ENCODE data around the gene CAPZB.

- TF ChIP-seq CTCF (IDR thresholded peaks at IDR 0.05) (no peak), TAF1 (IDR thresholded peaks at IDR 0.05; ENCODE audit: borderline replicate concordance, low read depth, low read length) (no peak), PBX3 (IDR thresholded peaks at IDR 0.05) (no peak), SMC3 (IDR thresholded peaks at IDR 0.05; ENCODE audit: low read depth, low read length) (no peak), RCOR1 (IDR thresholded peaks at IDR 0.05; ENCODE audit: low read length) (no peak), REST (IDR thresholded peaks at IDR 0.05; ENCODE audit: low read depth, low read length) (no peak), RAD21 (IDR thresholded peaks at IDR 0.05; ENCODE audit: low read length) (no peak)
Measured at GRCh38 chr1:19468397-19468956, 16.9 kb downstream of the CAPZB start.

All from SK-N-SH (cell line).